Right lobe of liver (tissue), 4 donors: ENCODE data around the gene C15orf61.

Source experiments
- CTCF ChIP-seq, 4 donors: fragments of 200-600 bp in 3 of 4; fragments of 450-650 bp in 1 of 4; IDR thresholded peaks; one replicate each; pipeline versions ENCODE4 v1.5.1 to v1.8.0; 2016 to 2022; ENCODE audit warnings: antibody characterized with exemption in 4 of 4, mild to moderate bottlenecking in 2 of 4
- POLR2A ChIP-seq: fragments of 450-650 bp; IDR thresholded peaks from one replicate; pipeline ENCODE4 v1.6.1; 2017; ENCODE audit warnings: antibody characterized with exemption, mild to moderate bottlenecking
- donor health status: DM: no; HTN: no; CAD: no.
- donor health status: DM: no; HTN: no; CAD: no.
- donor health status: DM: no; HTN: yes; CAD: no.

- TF ChIP-seq CTCF (IDR thresholded peaks at IDR 0.05) (no peak), POLR2A (no peak)
Observed at GRCh38 chr15:67570875-67571647, 50.1 kb downstream of the C15orf61 start.
